Ishikawa (cell line): ENCODE results near the gene RYR2.

Source experiments
- CEBPB ChIP-seq: IDR thresholded peaks from 2 replicates; pipeline ENCODE4 v1.6.1; 2012
- CREB1 ChIP-seq: IDR thresholded peaks from 2 replicates; pipeline ENCODE4 v1.6.1; 2012; ENCODE audit warnings: low read depth
- EGR1 ChIP-seq: IDR thresholded peaks from 2 replicates; pipeline ENCODE4 v1.6.1; 2012
- EP300 ChIP-seq: IDR thresholded peaks from 2 replicates; pipeline ENCODE4 v1.6.1; 2012; ENCODE audit warnings: borderline replicate concordance
- FOXM1 ChIP-seq: IDR thresholded peaks from 2 replicates; pipeline ENCODE4 v1.6.1; 2012; ENCODE audit warnings: low read depth, borderline replicate concordance
- MAX ChIP-seq: IDR thresholded peaks from 2 replicates; pipeline ENCODE4 v1.6.1; 2012
- NFIC ChIP-seq: IDR thresholded peaks from 2 replicates; pipeline ENCODE4 v1.6.1; 2012
- RAD21 ChIP-seq: IDR thresholded peaks from 2 replicates; pipeline ENCODE4 v1.6.1; 2012; ENCODE audit warnings: low read depth
- REST ChIP-seq: IDR thresholded peaks from 2 replicates; pipeline ENCODE4 v1.6.1; 2012; ENCODE audit warnings: low read depth, mild to moderate bottlenecking
- TAF1 ChIP-seq: IDR thresholded peaks from 2 replicates; pipeline ENCODE4 v1.6.1; 2012; ENCODE audit warnings: low read depth, mild to moderate bottlenecking
- TCF12 ChIP-seq: IDR thresholded peaks from 2 replicates; pipeline ENCODE4 v1.6.1; 2012; ENCODE audit warnings: low read depth
- TEAD4 ChIP-seq: IDR thresholded peaks from 2 replicates; pipeline ENCODE4 v1.6.1; 2012
- USF1 ChIP-seq: IDR thresholded peaks from 2 replicates; pipeline ENCODE4 v1.6.1; 2012
- YY1 ChIP-seq: IDR thresholded peaks from 2 replicates; pipeline ENCODE4 v1.6.1; 2012; ENCODE audit warnings: low read depth
- ZBTB7A ChIP-seq: IDR thresholded peaks from 2 replicates; pipeline ENCODE4 v1.6.1; 2012; ENCODE audit warnings: low read depth

The RYR2 gene

GRCh38 chr1:237393632-237394031 lies 351.6 kb downstream of the RYR2 start:
- TF ChIP-seq TAF1 (no peak), USF1 (no peak), CREB1 (no peak)

- TF ChIP-seq YY1 = no peak
These were observed 352.3 kb downstream of the RYR2 start for GRCh38 chr1:237394281-237394680.

GRCh38 chr1:237396426-237396825 lies 354.4 kb downstream of the RYR2 start:
- TF ChIP-seq ZBTB7A = no peak
- no peak for TF ChIP-seq CREB1
- TF ChIP-seq FOXM1 = no peak
- TF ChIP-seq EP300 = no peak
- no peak for TF ChIP-seq MAX
- no peak for TF ChIP-seq USF1
- TF ChIP-seq CEBPB = no peak
- no peak for TF ChIP-seq REST
- no peak for TF ChIP-seq EGR1
- TF ChIP-seq TAF1 = no peak
- no peak for TF ChIP-seq RAD21

GRCh38 chr1:237398751-237399150 lies 356.8 kb downstream of the RYR2 start:
- TF ChIP-seq YY1 = no peak
- TF ChIP-seq CEBPB = no peak
- no peak for TF ChIP-seq REST
- no peak for TF ChIP-seq EP300
- no peak for TF ChIP-seq USF1
- TF ChIP-seq TEAD4 = no peak
- no peak for TF ChIP-seq EGR1
- TF ChIP-seq ZBTB7A = no peak
- no peak for TF ChIP-seq RAD21
- no peak for TF ChIP-seq TAF1
- TF ChIP-seq FOXM1 = no peak

GRCh38 chr1:237405912-237406311 lies 363.9 kb downstream of the RYR2 start:
- TF ChIP-seq ZBTB7A = no peak
- no peak for TF ChIP-seq TAF1
- TF ChIP-seq CREB1 = no peak
- TF ChIP-seq YY1 = no peak
- TF ChIP-seq RAD21 = no peak
- TF ChIP-seq TCF12 = no peak
- no peak for TF ChIP-seq NFIC
- TF ChIP-seq EGR1 = no peak
- TF ChIP-seq CEBPB = no peak
- no peak for TF ChIP-seq FOXM1
- TF ChIP-seq REST = no peak
- no peak for TF ChIP-seq USF1
- no peak for TF ChIP-seq TEAD4
- no peak for TF ChIP-seq EP300
- no peak for TF ChIP-seq MAX
